Endothelial cell of umbilical vein (primary cell): Measurements from ENCODE around the gene OPRL1. TPM values are rescaled to one million over a fixed set of nuclear protein-coding genes. Genes with fewer than 3 reads are reported as not detected.

Experiments used
- BruUV-seq: library from RNA; stranded (reverse); fragments of 400-500 nt; replicated peaks from 2 replicates; lab custom pipeline; 2021; lab: Mats Ljungman, UMichigan
- CTCF ChIA-PET: fragments of 300-600, 350-600 bp; sonication (Branson Sonifier 250); formaldehyde crosslinking; loops from one replicate; lab custom pipeline; 2021; ENCODE audit warnings: antibody characterized with exemption, inconsistent platforms; lab: Charles Lee
- POLR2A ChIA-PET: fragments of 300-600, 350-600 bp; sonication (Branson Sonifier 250); formaldehyde crosslinking; loops from one replicate; lab custom pipeline; 2021; ENCODE audit warnings: antibody characterized with exemption, inconsistent platforms; lab: Charles Lee
- DNase-seq: peaks from one replicate; pipeline ENCODE4 v3.0.0-alpha.2; 2011; ENCODE audit warnings: low read depth, low spot score
- FAIRE-seq: peaks from 2 replicates; lab custom pipeline; 2011; peaks lifted over from hg19 to GRCh38; lab: Jason Lieb, UNC
- H2AFZ ChIP-seq: 2 replicates; pipeline ENCODE4 v1.6.0; 2012; ENCODE audit warnings: low read depth, low read length, control low read depth, inconsistent platforms
- H3K27ac ChIP-seq: 2 replicates; pipeline ENCODE4 v1.5.1; 2011; ENCODE audit warnings: low read depth, mild to moderate bottlenecking, control low read depth, low read length, moderate library complexity; ENCODE audit not compliant: insufficient read depth
- H3K27me3 ChIP-seq, 2 experiments: 2 replicates each; pipeline versions ENCODE4 v1.6.0 to v1.6.1; 2011; ENCODE audit warnings: low read length in 2 of 2, mixed read lengths in 1 of 2; ENCODE audit not compliant: control insufficient read depth in 2 of 2, insufficient read depth in 2 of 2
- H3K36me3 ChIP-seq, 2 experiments: 2 replicates in 1 of 2; 3 replicates in 1 of 2; pipeline ENCODE4 v1.5.1; 2011; ENCODE audit warnings: low read length in 2 of 2, mild to moderate bottlenecking in 1 of 2, moderate library complexity in 1 of 2; ENCODE audit not compliant: control insufficient read depth in 2 of 2, insufficient read depth in 2 of 2; ENCODE audit errors: extremely low read depth in 1 of 2
- H3K4me1 ChIP-seq: 3 replicates; pipeline ENCODE4 v1.5.1; 2011; ENCODE audit warnings: mild to moderate bottlenecking, low read length; ENCODE audit not compliant: control insufficient read depth, insufficient read depth; ENCODE audit errors: extremely low read depth
- H3K4me2 ChIP-seq: 2 replicates; pipeline ENCODE4 v1.6.1; 2011; ENCODE audit warnings: low read length, control low read depth, mixed read lengths; ENCODE audit not compliant: insufficient read depth
- H3K4me3 ChIP-seq, 3 experiments: fragments of 200-600 bp in 1 of 3; sonication (generic), shearing (Covaris generic) in 1 of 3; replicated peaks in 1 of 3; 2 replicates each; pipeline ENCODE4 v1.5.1; 2011 to 2016; ENCODE audit warnings: control low read depth in 3 of 3, low read length in 3 of 3, mild to moderate bottlenecking in 2 of 3, inconsistent platforms in 1 of 3, low read depth in 1 of 3, moderate library complexity in 1 of 3; ENCODE audit not compliant: insufficient read depth in 1 of 3
- H3K79me2 ChIP-seq: 2 replicates; pipeline ENCODE4 v1.6.0; 2012; ENCODE audit warnings: low read length, inconsistent platforms; ENCODE audit not compliant: control insufficient read depth, insufficient read depth
- H3K9ac ChIP-seq: replicated peaks from 2 replicates; pipeline ENCODE3; 2011; ENCODE audit warnings: low read length, control low read depth; ENCODE audit not compliant: insufficient read depth; ENCODE audit errors: extremely low read depth
- H3K9me1 ChIP-seq: replicated peaks from 3 replicates; pipeline ENCODE4 v1.6.0; 2011; ENCODE audit warnings: mild to moderate bottlenecking, low read length; ENCODE audit not compliant: control insufficient read depth, insufficient read depth; ENCODE audit errors: extremely low read depth
- H3K9me3 ChIP-seq: replicated peaks from 2 replicates; pipeline ENCODE4 v1.5.1; 2012; ENCODE audit warnings: low read length, inconsistent platforms; ENCODE audit not compliant: control insufficient read depth, insufficient read depth
- H4K20me1 ChIP-seq: replicated peaks from 2 replicates; pipeline ENCODE3; 2011; ENCODE audit warnings: mild to moderate bottlenecking, low read length; ENCODE audit not compliant: control insufficient read depth, insufficient read depth; ENCODE audit errors: extremely low read depth
- CTCF ChIP-seq, 2 donors: IDR thresholded peaks; 1 replicate in 1 of 2; 2 replicates in 1 of 2; pipeline ENCODE4 v1.5.1; 2011; ENCODE audit warnings: low read length in 2 of 2, mild to moderate bottlenecking in 2 of 2, moderate library complexity in 2 of 2, control low read depth in 1 of 2, inconsistent platforms in 1 of 2, low read depth in 1 of 2; ENCODE audit not compliant: insufficient read depth in 1 of 2; ENCODE audit errors: extremely low read depth in 1 of 2
- FOS ChIP-seq: IDR thresholded peaks from 2 replicates; pipeline ENCODE4 v1.6.1; 2011; ENCODE audit warnings: mild to moderate bottlenecking, low read length, moderate library complexity, borderline replicate concordance; ENCODE audit not compliant: insufficient read depth
- JUN ChIP-seq: IDR thresholded peaks from 2 replicates; pipeline ENCODE4 v1.6.1; 2011; ENCODE audit warnings: borderline replicate concordance, low read depth; ENCODE audit not compliant: insufficient read length, insufficient read depth
- MAX ChIP-seq: IDR thresholded peaks from 2 replicates; pipeline ENCODE4 v1.6.1; 2011; ENCODE audit not compliant: insufficient read depth, insufficient read length
- MYC ChIP-seq: IDR thresholded peaks from one replicate; pipeline ENCODE4 v1.6.1; 2011; ENCODE audit warnings: mild to moderate bottlenecking, low read depth, low read length
- POLR2AphosphoS5 ChIP-seq: IDR thresholded peaks from 2 replicates; pipeline ENCODE4 v1.6.1; 2012; ENCODE audit warnings: low read depth, mild to moderate bottlenecking, control low read depth, low read length, moderate library complexity; ENCODE audit not compliant: insufficient read depth
- dilution Hi-C: fragments of 300-500 bp; cut with MboI; formaldehyde crosslinking; loops from one replicate; pipeline ENCODE4 v1.15.0; 2019; ENCODE audit warnings: low sequenced_read_pairs; ENCODE audit not compliant: extremely low pct_ligation_motif_present
- intact Hi-C: fragments of 100-400 bp; cut with micrococcal nuclease; formaldehyde crosslinking; loops from one replicate; pipeline ENCODE4 v1.10.0; 2022
- polyA plus RNA-seq, 4 experiments: library from polyadenylated mRNA; depleted of rRNA in 3 of 4; stranded (reverse) in 3 of 4; unstranded in 1 of 4; fragments of >200 nt; gene quantifications; 2 replicates each; pipeline versions ENCODE4 v1.2.1 to v1.2.3, GENCODE V29; 2011 to 2012; ENCODE audit warnings: missing spikeins in 1 of 4
- total RNA-seq: library from RNA; stranded (reverse); gene quantifications from 2 replicates; pipeline ENCODE4 v1.2.3, GENCODE V29; 2021

Gene OPRL1
- total and polyA plus RNA-seq, 2 donors (not counting 3 experiments of a cell fraction or from before 2014, with no cell fraction given) = 1.9 to 2.0 TPM

DNA sequence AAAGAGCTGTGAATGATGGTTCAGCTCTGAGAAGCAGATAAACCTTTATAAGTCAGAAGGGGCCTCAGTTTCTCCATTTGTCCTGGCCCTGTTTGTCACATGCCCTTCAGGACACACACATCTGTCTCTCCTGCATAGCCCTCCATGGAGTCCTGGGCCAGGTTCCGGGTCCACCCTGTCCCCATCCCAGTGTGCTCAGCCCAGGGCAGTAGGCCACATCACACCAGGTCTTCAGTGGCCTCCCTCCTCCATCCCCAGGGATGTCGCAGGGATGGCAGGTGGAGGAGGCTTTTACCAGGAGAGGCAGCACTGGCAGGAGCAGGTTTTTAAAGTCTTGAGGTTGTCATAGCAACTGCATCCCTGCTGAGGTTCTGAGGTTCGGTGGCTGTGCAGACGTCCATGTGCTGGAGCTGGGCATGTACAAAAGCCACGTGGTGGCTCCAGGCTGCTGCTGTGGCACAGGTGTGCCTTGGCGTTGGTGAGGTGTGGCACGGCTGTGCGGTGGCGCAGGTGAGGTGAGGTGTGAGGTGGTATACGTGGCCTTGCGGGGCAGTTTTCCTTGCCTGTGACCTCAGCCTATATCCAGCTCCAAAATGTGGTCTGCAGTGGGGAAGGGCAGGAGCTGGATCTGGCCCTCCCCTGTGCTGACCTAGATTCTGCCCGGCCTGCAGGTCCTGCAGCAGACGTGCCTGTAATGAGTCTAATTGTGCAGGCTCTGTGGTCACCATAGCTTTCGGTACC lies 35.5 kb downstream of the OPRL1 start:
- Histone ChIP-seq H3K4me1 (no peaks in the 10 kb centered on the region), H3K36me3 (no peaks in the 10 kb centered on the region), H3K27ac (no peak overlapping the region), H3K9ac (no peak overlapping the region), H3K27me3 (no peaks in the 10 kb centered on the region), H3K9me3 (no peaks in the 10 kb centered on the region), H3K4me3 (no peak overlapping the region), H3K9me1 (no peaks in the 10 kb centered on the region), H3K4me2 (no peak overlapping the region), H3K79me2 (no peaks in the 10 kb centered on the region), H2AFZ (no peak overlapping the region), H4K20me1 (no peaks in the 10 kb centered on the region)
- ChIA-PET CTCF (interaction anchor here (1.5 to 8.0 kb wide), 3 partner anchors 13 to 76 kb away, joined by 6 to 66 read pairs (median 9); partner anchors contain the start of gene LKAAEAR1), POLR2A (no interaction called here)
- DNase-seq (no peak), FAIRE-seq (no peak)
- intact Hi-C loops = no loop called here
- no peak for TF ChIP-seq FOS
- TF ChIP-seq CTCF (IDR thresholded peaks at IDR 0.05; ENCODE audit: extremely low read depth in 1 of 2, insufficient read depth in 1 of 2, low read depth in 1 of 2, low read length in 2 of 2) = no peak
- TF ChIP-seq POLR2AphosphoS5 = no peak
- TF ChIP-seq MAX = no peak
- TF ChIP-seq MYC = no peak
- TF ChIP-seq JUN = no peak
- dilution Hi-C loops = no loop called here
- BruUV-seq = no TSS peak
